ENCODE data around the gene ITGB8.

GRCh38 chr7:20288036-20288435, 42.7 kb upstream of the ITGB8 start:
- TF ChIP-seq ZNF274 (IDR thresholded peaks at IDR 0.05; ENCODE audit: low read depth, low read length) (no peak), CTCF (IDR thresholded peaks at IDR 0.05 in 2 of 3, conservative IDR thresholded peaks at IDR 0.05 in 1 of 3; ENCODE audit: borderline replicate concordance in 1 of 3, insufficient read depth in 1 of 3, low read depth in 2 of 3, low read length in 2 of 3) (no peak), EZH2 (IDR thresholded peaks at IDR 0.05) (no peak), JUND (IDR thresholded peaks at IDR 0.05) (no peak), POLR2A (IDR thresholded peaks at IDR 0.05; ENCODE audit: borderline replicate concordance, extremely low read depth, insufficient read depth, insufficient read length) (no peak), CBX3 (IDR thresholded peaks at IDR 0.05; ENCODE audit: low read depth) (no peak)
- TF ChIP-seq, protein P1, sequence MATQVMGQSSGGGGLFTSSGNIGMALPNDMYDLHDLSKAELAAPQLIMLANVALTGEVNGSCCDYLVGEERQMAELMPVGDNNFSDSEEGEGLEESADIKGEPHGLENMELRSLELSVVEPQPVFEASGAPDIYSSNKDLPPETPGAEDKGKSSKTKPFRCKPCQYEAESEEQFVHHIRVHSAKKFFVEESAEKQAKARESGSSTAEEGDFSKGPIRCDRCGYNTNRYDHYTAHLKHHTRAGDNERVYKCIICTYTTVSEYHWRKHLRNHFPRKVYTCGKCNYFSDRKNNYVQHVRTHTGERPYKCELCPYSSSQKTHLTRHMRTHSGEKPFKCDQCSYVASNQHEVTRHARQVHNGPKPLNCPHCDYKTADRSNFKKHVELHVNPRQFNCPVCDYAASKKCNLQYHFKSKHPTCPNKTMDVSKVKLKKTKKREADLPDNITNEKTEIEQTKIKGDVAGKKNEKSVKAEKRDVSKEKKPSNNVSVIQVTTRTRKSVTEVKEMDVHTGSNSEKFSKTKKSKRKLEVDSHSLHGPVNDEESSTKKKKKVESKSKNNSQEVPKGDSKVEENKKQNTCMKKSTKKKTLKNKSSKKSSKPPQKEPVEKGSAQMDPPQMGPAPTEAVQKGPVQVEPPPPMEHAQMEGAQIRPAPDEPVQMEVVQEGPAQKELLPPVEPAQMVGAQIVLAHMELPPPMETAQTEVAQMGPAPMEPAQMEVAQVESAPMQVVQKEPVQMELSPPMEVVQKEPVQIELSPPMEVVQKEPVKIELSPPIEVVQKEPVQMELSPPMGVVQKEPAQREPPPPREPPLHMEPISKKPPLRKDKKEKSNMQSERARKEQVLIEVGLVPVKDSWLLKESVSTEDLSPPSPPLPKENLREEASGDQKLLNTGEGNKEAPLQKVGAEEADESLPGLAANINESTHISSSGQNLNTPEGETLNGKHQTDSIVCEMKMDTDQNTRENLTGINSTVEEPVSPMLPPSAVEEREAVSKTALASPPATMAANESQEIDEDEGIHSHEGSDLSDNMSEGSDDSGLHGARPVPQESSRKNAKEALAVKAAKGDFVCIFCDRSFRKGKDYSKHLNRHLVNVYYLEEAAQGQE (IDR thresholded peaks at IDR 0.05; ENCODE audit: low read depth): no peak
